GM18861 (cell line): Measurements from ENCODE around the gene ZSCAN20.
"Not testable (repeated sequence)": the region's sequence is repeated elsewhere in the genome, so short reads cannot be mapped to it uniquely, and the experiment has no call there.

Source experiments
- ATAC-seq: cut with Tn5 transposase; IDR thresholded peaks from one replicate; pipeline ENCODE4 v1.9.1; 2021; ENCODE audit not compliant: unreplicated experiment

ZSCAN20 gene

GRCh38 chr1:33473900-33474299, 1.5 kb downstream of the ZSCAN20 start:
- ATAC-seq, result no peak

GRCh38 chr1:33477451-33477850, 5.0 kb downstream of the ZSCAN20 start:
- no peak for ATAC-seq

DNA sequence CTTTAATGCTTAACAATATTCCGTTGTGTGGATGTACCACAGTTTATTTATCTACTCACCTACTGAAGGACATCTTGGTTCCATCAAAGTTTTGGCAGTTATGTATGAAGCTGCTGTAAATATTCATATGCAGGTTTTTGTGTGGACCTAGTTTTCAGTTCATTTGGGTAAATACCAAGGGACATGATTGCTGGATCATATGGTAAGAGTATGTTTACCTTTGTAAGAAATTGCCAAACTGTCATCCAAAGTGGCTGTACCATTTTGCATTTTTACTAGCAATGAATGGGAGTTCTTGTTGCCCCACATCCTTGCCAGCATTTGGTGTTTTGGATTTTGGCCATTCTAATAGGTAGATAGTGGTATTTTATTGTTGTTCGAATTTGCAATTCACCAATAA, 10.0 kb downstream of the ZSCAN20 start:
- ATAC-seq, result no peak

- ATAC-seq, result no peak
These were observed 16.2 kb downstream of the ZSCAN20 start for GRCh38 chr1:33488624-33489023.

DNA sequence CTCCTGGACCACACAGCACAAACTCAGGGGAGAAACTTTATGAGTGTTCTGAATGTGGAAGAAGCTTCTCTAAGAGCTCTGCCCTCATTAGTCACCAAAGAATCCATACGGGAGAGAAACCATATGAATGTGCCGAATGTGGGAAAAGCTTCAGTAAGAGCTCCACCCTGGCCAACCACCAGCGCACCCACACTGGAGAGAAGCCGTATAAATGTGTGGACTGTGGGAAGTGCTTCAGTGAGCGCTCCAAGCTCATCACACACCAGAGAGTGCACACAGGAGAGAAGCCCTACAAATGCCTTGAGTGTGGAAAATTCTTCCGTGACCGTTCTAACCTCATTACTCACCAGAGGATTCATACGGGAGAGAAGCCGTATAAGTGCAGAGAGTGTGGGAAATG, 22.5 kb downstream of the ZSCAN20 start:
- no peak for ATAC-seq

- no peak for ATAC-seq
These were observed 25.0 kb downstream of the ZSCAN20 start for GRCh38 chr1:33497410-33497809.

- ATAC-seq, result no peak
These were observed 28.1 kb downstream of the ZSCAN20 start for GRCh38 chr1:33500547-33500946.

DNA sequence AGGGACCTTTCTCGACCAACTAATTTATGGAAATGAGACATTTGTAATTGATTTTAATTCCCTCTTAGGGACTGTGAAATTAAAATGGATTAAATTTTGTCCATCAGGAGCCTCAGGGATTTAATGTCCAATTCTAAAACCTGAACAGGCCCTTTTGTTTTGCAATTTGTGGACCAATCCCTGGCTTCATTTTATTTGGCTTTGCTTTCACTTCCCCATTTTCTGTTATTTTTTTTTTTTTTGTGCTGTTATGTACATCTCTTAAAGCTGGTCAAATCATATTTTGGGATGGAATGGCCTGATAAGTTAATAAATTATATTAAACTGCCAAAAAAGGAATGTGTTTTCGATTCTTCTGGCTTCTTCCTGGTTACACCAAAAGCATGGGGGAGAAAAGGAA, 28.9 kb downstream of the ZSCAN20 start:
- ATAC-seq, result no peak

GRCh38 chr1:33501774-33502173, 29.3 kb downstream of the ZSCAN20 start:
- ATAC-seq, result no peak

GRCh38 chr1:33502726-33503125, 30.3 kb downstream of the ZSCAN20 start:
- no peak for ATAC-seq

DNA sequence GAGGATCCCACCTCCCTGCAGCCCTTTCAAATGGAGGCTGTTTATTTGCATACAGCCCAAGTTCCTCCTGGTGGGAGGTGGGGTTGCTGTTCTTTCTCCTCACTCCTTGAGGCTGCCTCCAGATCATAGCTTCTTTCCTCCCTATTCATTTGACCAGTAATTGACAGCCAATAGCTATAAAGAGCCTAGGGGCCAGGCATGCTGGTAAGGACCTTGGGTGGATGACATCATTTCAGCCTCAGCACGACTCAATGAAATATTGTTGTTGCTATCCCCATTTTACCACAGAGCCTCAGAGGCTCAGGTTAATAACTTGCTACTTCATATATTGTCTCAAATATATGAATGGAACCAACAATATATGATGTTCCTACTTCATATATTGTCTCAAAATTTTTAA, 31.1 kb downstream of the ZSCAN20 start:
- no peak for ATAC-seq

GRCh38 chr1:33507661-33508060, 35.2 kb downstream of the ZSCAN20 start:
- no peak for ATAC-seq

DNA sequence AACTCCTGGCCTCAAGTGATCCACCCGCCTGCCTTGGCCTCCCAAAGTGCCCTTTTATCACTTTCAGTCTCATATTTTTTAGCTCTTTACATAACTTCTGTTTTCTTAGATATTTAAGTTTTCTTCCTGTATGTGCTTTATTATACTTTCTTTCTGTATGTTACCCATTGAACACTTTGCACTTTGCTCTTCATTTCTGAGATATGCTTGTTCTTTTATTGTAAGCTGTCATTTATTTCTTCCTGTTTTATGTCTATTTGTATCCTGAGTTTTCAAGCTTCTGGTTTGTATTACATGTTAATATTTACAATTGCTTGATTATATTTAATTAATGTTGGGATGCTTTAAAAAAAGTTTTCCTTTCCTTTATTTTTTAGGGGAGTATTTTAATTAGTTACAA, 35.7 kb downstream of the ZSCAN20 start:
- ATAC-seq, result no peak

DNA sequence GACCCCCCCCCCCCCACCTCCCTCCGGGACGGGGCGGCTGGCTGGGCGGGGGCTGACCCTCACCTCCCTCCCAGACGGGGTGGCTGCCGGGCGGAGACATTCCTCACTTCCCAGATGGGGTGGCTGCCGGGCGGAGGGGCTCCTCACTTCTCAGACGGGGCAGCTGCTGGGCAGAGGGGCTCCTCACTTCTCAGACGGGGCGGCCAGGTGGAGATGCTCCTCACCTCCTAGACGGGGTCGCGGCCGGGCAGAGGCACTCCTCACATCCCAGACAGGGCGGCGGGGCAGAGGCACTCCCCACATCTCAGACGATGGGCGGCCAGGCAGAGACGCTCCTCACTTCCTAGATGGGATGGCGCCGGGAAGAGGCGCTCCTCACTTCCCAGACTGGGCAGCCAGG, 36.8 kb downstream of the ZSCAN20 start:
- not testable (repeated sequence) for ATAC-seq

- ATAC-seq, result no peak
These were observed 40.0 kb downstream of the ZSCAN20 start for GRCh38 chr1:33512226-33513011.

DNA sequence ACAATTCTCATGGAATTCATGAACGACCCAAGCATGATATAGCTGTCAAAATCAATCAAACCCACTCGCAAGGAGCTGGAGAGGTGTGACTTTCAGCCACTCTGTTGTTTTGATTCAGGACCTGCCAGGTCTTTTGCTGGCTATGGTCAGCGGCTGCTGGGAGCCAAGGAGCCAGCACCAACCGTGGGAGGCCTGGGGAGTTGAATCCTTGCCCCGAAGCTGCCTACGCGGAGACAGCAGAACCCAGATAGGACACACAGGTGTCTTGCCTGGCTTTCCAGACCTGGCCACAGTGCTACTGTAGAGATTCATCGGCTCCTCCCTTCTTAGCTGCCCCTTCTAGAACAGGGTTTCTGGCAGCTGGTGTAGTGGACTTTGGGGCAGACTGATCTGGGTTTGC, 42.7 kb downstream of the ZSCAN20 start:
- no peak for ATAC-seq

- ATAC-seq, result no peak
These were observed 43.2 kb downstream of the ZSCAN20 start for GRCh38 chr1:33515607-33516006.

GRCh38 chr1:33516428-33516827, 44.0 kb downstream of the ZSCAN20 start:
- no peak for ATAC-seq

- no peak for ATAC-seq
These were observed 44.6 kb downstream of the ZSCAN20 start for GRCh38 chr1:33516891-33517567.

DNA sequence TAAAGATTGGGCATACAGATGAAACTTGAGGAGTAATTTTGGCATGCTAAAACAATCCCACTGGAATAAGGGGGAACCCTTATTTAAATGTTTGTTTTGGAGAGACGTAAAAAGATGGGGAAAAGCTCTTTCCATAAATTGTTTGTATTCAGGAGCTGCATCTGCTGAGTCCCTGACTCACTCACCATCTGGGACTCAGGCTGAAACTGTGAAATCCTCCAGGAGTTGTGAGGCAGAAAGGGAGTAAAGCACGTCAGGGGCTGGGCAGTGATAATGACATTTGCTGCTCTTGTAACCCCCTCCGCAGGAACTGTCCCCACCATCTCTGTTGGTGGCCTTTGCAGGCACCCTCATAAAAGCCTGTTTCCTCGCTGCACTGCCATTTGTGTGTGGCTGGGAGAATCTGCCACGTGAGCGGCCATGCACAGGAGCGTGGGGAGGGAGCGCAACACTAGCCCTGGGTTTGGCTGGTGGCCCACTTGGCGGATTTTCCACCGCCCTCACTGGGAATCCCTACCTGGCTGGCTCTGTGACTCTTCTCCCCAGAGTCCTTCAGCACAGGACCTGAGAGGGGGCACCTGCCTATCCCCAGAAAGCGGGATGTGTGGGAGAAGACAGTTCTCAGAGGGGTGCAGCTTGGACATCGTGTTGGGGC, 45.3 kb downstream of the ZSCAN20 start:
- ATAC-seq, result no peak

DNA sequence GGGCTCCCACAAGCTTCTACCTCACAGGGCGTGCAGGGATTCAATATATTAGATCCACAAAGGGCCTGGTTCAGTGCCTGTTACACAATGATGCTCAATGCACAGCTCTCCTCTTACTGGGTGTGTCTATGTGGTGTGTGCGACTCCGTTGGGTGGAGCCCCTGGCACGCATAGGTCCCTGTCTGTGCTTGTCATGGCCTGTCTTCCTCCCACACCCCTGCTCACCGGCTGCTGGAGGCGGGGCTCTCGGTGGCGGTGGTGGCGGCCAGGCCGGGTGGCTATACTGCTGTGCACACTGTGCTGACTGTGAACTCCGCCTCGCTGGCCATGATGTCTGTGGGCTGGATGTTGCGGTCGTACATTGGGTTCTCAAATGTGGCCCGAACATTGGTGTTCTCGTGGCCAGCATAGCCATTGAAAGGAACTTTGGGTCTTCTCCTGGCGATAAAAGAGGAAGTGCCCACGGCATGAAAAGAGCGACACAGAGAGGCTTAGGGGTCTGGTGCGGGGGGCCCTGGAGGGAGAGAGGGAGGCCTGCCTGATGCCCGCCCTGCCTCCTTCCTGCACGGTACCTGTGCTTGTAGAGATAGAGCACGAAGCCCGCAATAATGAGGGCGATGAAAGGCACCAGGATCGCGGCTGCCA, 46.9 kb downstream of the ZSCAN20 start:
- no peak for ATAC-seq

GRCh38 chr1:33524586-33524985, 52.1 kb downstream of the ZSCAN20 start:
- ATAC-seq, result no peak
